HepG2 (cell line): ENCODE measurements around the gene EPB41L3. TPM values are rescaled to one million over a fixed set of nuclear protein-coding genes. Genes with fewer than 3 reads are reported as not detected.

Experiments used
- ATAC-seq: fragments of 200-7000 bp; cut with Tn5 transposase; 3 replicates; pipeline ENCODE4 v1.9.1; 2020; ENCODE audit warnings: mild to moderate bottlenecking, moderate library complexity
- BruUV-seq: library from RNA; stranded (reverse); fragments of 400-500 nt; replicated peaks from 2 replicates; lab custom pipeline; 2021; lab: Mats Ljungman, UMichigan
- CTCF ChIA-PET: fragments of 300-600 bp; formaldehyde crosslinking; extraction: SDS; loops from one replicate; lab custom pipeline; 2021; ENCODE audit warnings: low total read pairs, inconsistent platforms, low intra/inter-chr PET ratio; lab: Yijun Ruan, JAX
- POLR2A ChIA-PET: fragments of 350-600 bp; sonication (Branson Sonifier 250); formaldehyde crosslinking; loops from one replicate; lab custom pipeline; 2020; ENCODE audit warnings: antibody characterized with exemption, inconsistent platforms; lab: Yijun Ruan, JAX
- DNase-seq: peaks from one replicate; pipeline ENCODE4 v3.0.0-alpha.2; 2015; ENCODE audit warnings: low spot score
- FAIRE-seq: peaks from 3 replicates; lab custom pipeline; 2011; peaks lifted over from hg19 to GRCh38; lab: Jason Lieb, UNC
- H2AFZ ChIP-seq: one replicate; pipeline ENCODE4 v1.6.1; 2011; ENCODE audit warnings: low read length, inconsistent platforms
- H3K27ac ChIP-seq: fragments of 300-600 bp; 3 replicates; pipeline ENCODE4 v1.8.0; 2011; ENCODE audit warnings: mixed run types, mild to moderate bottlenecking, mixed read lengths, low read length, inconsistent platforms; ENCODE audit not compliant: insufficient read depth; ENCODE audit errors: extremely low read length
- H3K27me3 ChIP-seq, 2 experiments: fragments of 200-600 bp in 1 of 2; 2 replicates in 1 of 2; 3 replicates in 1 of 2; pipeline versions ENCODE4 v1.6.0 to v1.8.0; 2011; ENCODE audit warnings: low read length in 2 of 2, mild to moderate bottlenecking in 2 of 2, moderate library complexity in 2 of 2, inconsistent platforms in 1 of 2; ENCODE audit not compliant: insufficient read depth in 2 of 2, control insufficient read depth in 1 of 2
- H3K36me3 ChIP-seq, 2 experiments: fragments of 200-600 bp in 1 of 2; replicated peaks in 1 of 2; 2 replicates in 1 of 2; 3 replicates in 1 of 2; pipeline versions ENCODE4 v1.5.1 to v1.8.0; 2011; ENCODE audit warnings: low read length in 2 of 2, inconsistent platforms in 1 of 2; ENCODE audit not compliant: insufficient read depth in 2 of 2, control insufficient read depth in 1 of 2
- H3K4me1 ChIP-seq: 2 replicates; pipeline ENCODE4 v1.5.1; 2012; ENCODE audit warnings: low read length, inconsistent platforms; ENCODE audit not compliant: insufficient read depth
- H3K4me2 ChIP-seq: 2 replicates; pipeline ENCODE4 v1.6.0; 2011; ENCODE audit warnings: low read depth, low read length, inconsistent platforms
- H3K4me3 ChIP-seq, 3 experiments: fragments of 200-600 bp in 1 of 3; sonication (generic), shearing (Covaris generic) in 1 of 3; replicated peaks in 1 of 3; 2 replicates each; pipeline ENCODE4 v1.5.1; 2011 to 2016; ENCODE audit warnings: low read length in 3 of 3, inconsistent platforms in 2 of 3, low read depth in 2 of 3, mild to moderate bottlenecking in 2 of 3, control low read depth in 1 of 3, mixed read lengths in 1 of 3; ENCODE audit not compliant: insufficient read depth in 1 of 3
- H3K79me2 ChIP-seq: one replicate; pipeline ENCODE4 v1.6.1; 2011; ENCODE audit warnings: low read length, inconsistent platforms; ENCODE audit not compliant: insufficient read depth
- H3K9ac ChIP-seq: 2 replicates; pipeline ENCODE4 v1.6.0; 2011; ENCODE audit warnings: mild to moderate bottlenecking, low read depth, low read length, inconsistent platforms; ENCODE audit not compliant: insufficient read depth
- H3K9me3 ChIP-seq: 2 replicates; pipeline ENCODE4 v1.5.1; 2012; ENCODE audit warnings: mild to moderate bottlenecking, low read length
- H4K20me1 ChIP-seq: 2 replicates; pipeline ENCODE4 v1.6.0; 2011; ENCODE audit warnings: inconsistent platforms, mild to moderate bottlenecking, low read length, moderate library complexity; ENCODE audit not compliant: insufficient read depth
- ATF7 ChIP-seq, 2 experiments: fragments of 450-650 bp in 1 of 2; sonication (generic) in 1 of 2; formaldehyde crosslinking in 1 of 2; IDR thresholded peaks; 2 replicates each; pipeline versions ENCODE4 v1.4.0 to v1.6.1; 2016 to 2020; ENCODE audit warnings: antibody characterized with exemption in 1 of 2, mild to moderate bottlenecking in 1 of 2, missing genetic modification reagents in 1 of 2
- ETV6 ChIP-seq: sonication (generic); formaldehyde crosslinking; conservative IDR thresholded peaks from 2 replicates; pipeline ENCODE4 v1.4.0; 2020; ENCODE audit warnings: missing genetic modification reagents
- FOXO1 ChIP-seq: sonication (generic); formaldehyde crosslinking; IDR thresholded peaks from 2 replicates; pipeline ENCODE4 v1.4.0; 2020; ENCODE audit warnings: missing genetic modification reagents
- HCFC1 ChIP-seq: fragments of 150-350 bp; IDR thresholded peaks from 2 replicates; pipeline ENCODE4 v1.6.1; 2014; ENCODE audit warnings: low read depth, low read length
- MAFF ChIP-seq: IDR thresholded peaks from 2 replicates; pipeline ENCODE4 v1.6.1; 2011; ENCODE audit warnings: low read depth, low read length, improper control_type of control experiment
- MAFK ChIP-seq, 2 experiments: IDR thresholded peaks in 1 of 2; conservative IDR thresholded peaks in 1 of 2; 2 replicates each; pipeline ENCODE4 v1.6.1; 2011; ENCODE audit warnings: improper control_type of control experiment in 2 of 2, low read length in 2 of 2
- MYC ChIP-seq: sonication (generic); formaldehyde crosslinking; IDR thresholded peaks from 2 replicates; pipeline ENCODE4 v1.9.0; 2021; ENCODE audit warnings: missing genetic modification reagents, borderline replicate concordance
- PLSCR1 ChIP-seq: sonication (generic); formaldehyde crosslinking; IDR thresholded peaks from 2 replicates; pipeline ENCODE4 v1.5.0; 2020; ENCODE audit warnings: missing genetic modification reagents, mild to moderate bottlenecking, borderline replicate concordance
- RBAK ChIP-seq: sonication (generic); formaldehyde crosslinking; IDR thresholded peaks from 2 replicates; pipeline ENCODE4 v1.5.1; 2020; ENCODE audit warnings: mild to moderate bottlenecking, missing genetic modification reagents
- RFX5 ChIP-seq: IDR thresholded peaks from 2 replicates; pipeline ENCODE4 v1.6.1; 2011; ENCODE audit warnings: low read depth, low read length, improper control_type of control experiment
- SNAPC4 ChIP-seq: sonication (generic); formaldehyde crosslinking; IDR thresholded peaks from 2 replicates; pipeline ENCODE4 v1.4.0; 2020; ENCODE audit warnings: mild to moderate bottlenecking, missing genetic modification reagents
- SUZ12 ChIP-seq: fragments of 150-350 bp; IDR thresholded peaks from 2 replicates; pipeline ENCODE4 v1.6.1; 2014; ENCODE audit warnings: low read depth, low read length
- SYNCRIP ChIP-seq: fragments of 200-400 bp; formaldehyde crosslinking; IDR thresholded peaks from 2 replicates; pipeline ENCODE4 v1.6.1; 2018; ENCODE audit warnings: mild to moderate bottlenecking, low read depth, low read length; ENCODE audit not compliant: insufficient read depth
- ZFP36 ChIP-seq: fragments of 150-350 bp; IDR thresholded peaks from 2 replicates; pipeline ENCODE4 v1.6.1; 2018; ENCODE audit warnings: borderline replicate concordance, low read length, low read depth; ENCODE audit not compliant: partially characterized antibody
- ZNF17 ChIP-seq: sonication (generic); formaldehyde crosslinking; IDR thresholded peaks from 2 replicates; pipeline ENCODE4 v1.5.0; 2020; ENCODE audit warnings: mild to moderate bottlenecking, missing genetic modification reagents
- ZNF235 ChIP-seq: sonication (generic); formaldehyde crosslinking; IDR thresholded peaks from 2 replicates; pipeline ENCODE4 v1.8.1; 2023; ENCODE audit warnings: mild to moderate bottlenecking, missing genetic modification reagents, borderline replicate concordance
- ZSCAN22 ChIP-seq: sonication (generic); formaldehyde crosslinking; IDR thresholded peaks from 2 replicates; pipeline ENCODE4 v1.4.0; 2020; ENCODE audit warnings: mild to moderate bottlenecking, missing genetic modification reagents
- ZSCAN29 ChIP-seq: sonication (generic); formaldehyde crosslinking; conservative IDR thresholded peaks from 2 replicates; pipeline ENCODE4 v1.4.0; 2020; ENCODE audit warnings: mild to moderate bottlenecking, missing genetic modification reagents
- WGBS: methylation state at CpG from one replicate; pipeline ENCODE4 v1.1.6; 2017; ENCODE audit warnings: low lambda C conversion rate; 5-methylcytosine and 5-hydroxymethylcytosine counted together
- in situ Hi-C: cut with HindIII; loops from 2 replicates; pipeline ENCODE4 v1.10.0; 2017; ENCODE audit warnings: low pct_unique_long_range_greater_than_20kb; ENCODE audit not compliant: extremely low pct_ligation_motif_present
- intact Hi-C: fragments of 100-400 bp; cut with micrococcal nuclease; formaldehyde crosslinking; loops from one replicate; pipeline ENCODE4 v1.10.0; 2022; ENCODE audit not compliant: unreplicated experiment
- polyA plus RNA-seq, 8 experiments: library from polyadenylated mRNA; depleted of rRNA in 3 of 8; stranded (reverse) in 7 of 8; unstranded in 1 of 8; fragments of >200 nt; fragmentation: Illumina TruSeq in 4 of 8; extraction: Trizol in 4 of 8; gene quantifications; 2 replicates each; pipeline versions ENCODE4 v1.2.1 to v1.2.3, GENCODE V29; 2011 to 2016; ENCODE audit warnings: low read depth in 4 of 8, missing spikeins in 1 of 8, mixed read lengths in 1 of 8; ENCODE audit not compliant: insufficient read depth in 1 of 8
- total RNA-seq, 5 experiments: library from RNA; depleted of rRNA; stranded (reverse); fragments of >200 nt; fragmentation: Illumina TruSeq; extraction: Trizol; gene quantifications; 2 replicates each; pipeline ENCODE4 v1.2.3, GENCODE V29; 2016; ENCODE audit warnings: low read depth in 1 of 5

Gene EPB41L3
- total and polyA plus RNA-seq, 2 of the 13 experiments (the other 11 are each of a cell fraction or from before 2014, with no cell fraction given), result not detected

GRCh38 chr18:5398269-5398668, 145.5 kb downstream of the EPB41L3 start:
- CTCF ChIA-PET, result no interaction called here
- Histone ChIP-seq H3K27me3 (peaks cover 0 to 21% of the 10 kb centered on the region in 2 experiments; a peak in 3 of 5 replicates), H3K4me1 (no peaks in the 10 kb centered on the region), H3K4me3 (no peak overlapping the region), H3K9ac (no peak overlapping the region), H3K27ac (no peak overlapping the region), H3K36me3 (no peaks in the 10 kb centered on the region), H3K79me2 (no peaks in the 10 kb centered on the region), H3K4me2 (no peak overlapping the region), H3K9me3 (no peaks in the 10 kb centered on the region), H4K20me1 (no peaks in the 10 kb centered on the region), H2AFZ (no peak overlapping the region)
- TF ChIP-seq MAFK (conservative IDR thresholded peaks at IDR 0.05 in 1 of 2, IDR thresholded peaks at IDR 0.05 in 1 of 2; ENCODE audit: low read length in 2 of 2) (peak; percentile 56 to 60; a peak in 3 of 4 replicates), ZNF235 (CRISPR knock-in tag) (no peak), SUZ12 (no peak), MAFF (peak; percentile 46; the same call in 1 of the 2 replicates), ZSCAN22 (CRISPR knock-in tag) (no peak), ETV6 (no peak), ZNF17 (CRISPR knock-in tag) (no peak), HCFC1 (no peak), FOXO1 (CRISPR knock-in tag) (no peak), PLSCR1 (CRISPR knock-in tag) (no peak), RBAK (CRISPR knock-in tag) (no peak), RFX5 (no peak), ZSCAN29 (no peak), ATF7 (IDR thresholded peaks at IDR 0.05) (no peak), ATF7 (CRISPR knock-in tag; IDR thresholded peaks at IDR 0.05) (no peak), SNAPC4 (no peak), MYC (CRISPR knock-in tag) (no peak), ZFP36 (no peak), SYNCRIP (no peak)
- in situ Hi-C loops, result no loop called here
- no peak for DNase-seq
- FAIRE-seq, result no peak
- ATAC-seq, result no peak
- 44% methylated on average over 8 of the region's 8 CpGs for WGBS
- intact Hi-C loops, result no loop called here
- no TSS peak for BruUV-seq
- POLR2A ChIA-PET, result no interaction called here
